ENCODE data around the gene KLHL1. TPM values are rescaled to one million over a fixed set of nuclear protein-coding genes. Genes with fewer than 3 reads are reported as not detected.
"Not testable (repeated sequence)": the region's sequence is repeated elsewhere in the genome, so short reads cannot be mapped to it uniquely, and the experiment has no call there.

Gene KLHL1
- total RNA-seq = not detected in 2 replicates

GRCh38 chr13:70108356-70109105 lies at the start of gene KLHL1:
TSS of gene KLHL1 (minus strand) at chr13:70108452. CDS start at chr13:70107699, 753 bp downstream.
- intact Hi-C loops (cut with micrococcal nuclease) = no loop called here

GRCh38 chr13:70142658-70143057 lies 34.4 kb upstream of the KLHL1 start:
- H3K27ac Mint-ChIP-seq; intact Hi-C loops (cut with micrococcal nuclease); H3K9me3 Mint-ChIP-seq; H3K36me3 Mint-ChIP-seq (ENCODE audit: low read depth); H3K4me1 Mint-ChIP-seq (ENCODE audit: low read depth); H3K4me3 Mint-ChIP-seq; H3K27me3 Mint-ChIP-seq (ENCODE audit: insufficient read depth); DNase-seq (ENCODE audit: low spot score): not testable (repeated sequence)

More at GRCh38 chr13:70108356-70109105, at the start of gene KLHL1:
- H3K4me3 Mint-ChIP-seq = no peak within 1 kb of the TSS
- no peaks in the 10 kb centered on the region for H3K36me3 Mint-ChIP-seq (ENCODE audit: low read depth)
- peaks cover 3% of the 10 kb centered on the region for H3K9me3 Mint-ChIP-seq
- no peak within 1 kb of the TSS for H3K27ac Mint-ChIP-seq
- DNase-seq (ENCODE audit: low spot score) = no peak
- no peaks in the 10 kb centered on the region for H3K27me3 Mint-ChIP-seq (ENCODE audit: insufficient read depth)
- H3K4me1 Mint-ChIP-seq (ENCODE audit: low read depth) = no peaks in the 10 kb centered on the region

- H3K36me3 Mint-ChIP-seq (ENCODE audit: low read depth) = no peaks in the 10 kb centered on the region
- H3K27me3 Mint-ChIP-seq (ENCODE audit: insufficient read depth) = no peaks in the 10 kb centered on the region
- no peak for DNase-seq (ENCODE audit: low spot score)
- H3K4me3 Mint-ChIP-seq = no peak overlapping the region
- no peak overlapping the region for H3K27ac Mint-ChIP-seq
- intact Hi-C loops (cut with micrococcal nuclease) = no loop called here
- H3K4me1 Mint-ChIP-seq (ENCODE audit: low read depth) = no peaks in the 10 kb centered on the region
- H3K9me3 Mint-ChIP-seq = peaks cover 11% of the 10 kb centered on the region
Observed at GRCh38 chr13:70128098-70128497, 19.8 kb upstream of the KLHL1 start.

GRCh38 chr13:70125693-70126092 lies 17.4 kb upstream of the KLHL1 start:
- Mint-ChIP-seq H3K27me3 (ENCODE audit: insufficient read depth) (no peaks in the 10 kb centered on the region), H3K27ac (no peak overlapping the region), H3K4me1 (ENCODE audit: low read depth) (no peaks in the 10 kb centered on the region), H3K4me3 (no peak overlapping the region), H3K36me3 (ENCODE audit: low read depth) (no peaks in the 10 kb centered on the region), H3K9me3 (peaks cover 11% of the 10 kb centered on the region)
- intact Hi-C loops (cut with micrococcal nuclease) = no loop called here
- DNase-seq (ENCODE audit: low spot score) = no peak

GRCh38 chr13:70117338-70117905 lies 9.2 kb upstream of the KLHL1 start:
- no peak overlapping the region for H3K27ac Mint-ChIP-seq
- peaks cover 3% of the 10 kb centered on the region for H3K9me3 Mint-ChIP-seq
- H3K36me3 Mint-ChIP-seq (ENCODE audit: low read depth) = no peaks in the 10 kb centered on the region
- no peak overlapping the region for H3K4me3 Mint-ChIP-seq
- H3K4me1 Mint-ChIP-seq (ENCODE audit: low read depth) = no peaks in the 10 kb centered on the region
- no peak for DNase-seq (ENCODE audit: low spot score)
- intact Hi-C loops (cut with micrococcal nuclease) = no loop called here
- no peaks in the 10 kb centered on the region for H3K27me3 Mint-ChIP-seq (ENCODE audit: insufficient read depth)

- Mint-ChIP-seq H3K27me3 (ENCODE audit: insufficient read depth) (no peaks in the 10 kb centered on the region), H3K4me3 (no peak within 1 kb of the TSS), H3K36me3 (ENCODE audit: low read depth) (no peaks in the 10 kb centered on the region), H3K27ac (no peak within 1 kb of the TSS), H3K4me1 (ENCODE audit: low read depth) (no peaks in the 10 kb centered on the region), H3K9me3 (peaks cover 3% of the 10 kb centered on the region)
- no peak for DNase-seq (ENCODE audit: low spot score)
- intact Hi-C loops (cut with micrococcal nuclease) = no loop called here
Observed at GRCh38 chr13:70107498-70108281, 562 bp downstream of the KLHL1 start, which contains the start of gene ATXN8OS. TSS of gene ATXN8OS (plus strand) at chr13:70107826.

- no peak overlapping the region for H3K4me3 Mint-ChIP-seq
- H3K36me3 Mint-ChIP-seq (ENCODE audit: low read depth) = no peaks in the 10 kb centered on the region
- DNase-seq (ENCODE audit: low spot score) = no peak
- intact Hi-C loops (cut with micrococcal nuclease) = no loop called here
- no peaks in the 10 kb centered on the region for H3K4me1 Mint-ChIP-seq (ENCODE audit: low read depth)
- H3K27ac Mint-ChIP-seq = no peak overlapping the region
- H3K9me3 Mint-ChIP-seq = peaks cover 3% of the 10 kb centered on the region
- H3K27me3 Mint-ChIP-seq (ENCODE audit: insufficient read depth) = no peaks in the 10 kb centered on the region
Observed at GRCh38 chr13:70107125-70107497, 1.1 kb downstream of the KLHL1 start.

- H3K27me3 Mint-ChIP-seq (ENCODE audit: insufficient read depth) = no peaks in the 10 kb centered on the region
- intact Hi-C loops (cut with micrococcal nuclease) = no loop called here
- no peaks in the 10 kb centered on the region for H3K36me3 Mint-ChIP-seq (ENCODE audit: low read depth)
- H3K27ac Mint-ChIP-seq = no peak overlapping the region
- no peaks in the 10 kb centered on the region for H3K4me1 Mint-ChIP-seq (ENCODE audit: low read depth)
- DNase-seq (ENCODE audit: low spot score) = no peak
- H3K9me3 Mint-ChIP-seq = no peaks in the 10 kb centered on the region
- H3K4me3 Mint-ChIP-seq = no peak overlapping the region
Observed at GRCh38 chr13:70104481-70104880, 3.8 kb downstream of the KLHL1 start.

- Mint-ChIP-seq H3K27ac (no peak overlapping the region), H3K4me1 (ENCODE audit: low read depth) (no peaks in the 10 kb centered on the region), H3K27me3 (ENCODE audit: insufficient read depth) (no peaks in the 10 kb centered on the region), H3K4me3 (no peak overlapping the region), H3K36me3 (ENCODE audit: low read depth) (no peaks in the 10 kb centered on the region), H3K9me3 (no peaks in the 10 kb centered on the region)
- intact Hi-C loops (cut with micrococcal nuclease) = no loop called here
- DNase-seq (ENCODE audit: low spot score) = no peak
Observed at GRCh38 chr13:70098669-70099068, 9.6 kb downstream of the KLHL1 start.

GRCh38 chr13:70090036-70090723 lies 18.1 kb downstream of the KLHL1 start:
- Mint-ChIP-seq H3K4me3 (no peak overlapping the region), H3K36me3 (ENCODE audit: low read depth) (no peaks in the 10 kb centered on the region), H3K4me1 (ENCODE audit: low read depth) (no peaks in the 10 kb centered on the region), H3K27me3 (ENCODE audit: insufficient read depth) (no peaks in the 10 kb centered on the region), H3K27ac (no peak overlapping the region), H3K9me3 (peaks cover 3% of the 10 kb centered on the region)
- intact Hi-C loops (cut with micrococcal nuclease) = no loop called here
- DNase-seq (ENCODE audit: low spot score) = no peak

- Mint-ChIP-seq H3K27me3 (ENCODE audit: insufficient read depth) (no peaks in the 10 kb centered on the region), H3K9me3 (peaks cover 7% of the 10 kb centered on the region), H3K36me3 (ENCODE audit: low read depth) (no peaks in the 10 kb centered on the region), H3K4me3 (no peak overlapping the region), H3K27ac (no peak overlapping the region), H3K4me1 (ENCODE audit: low read depth) (no peaks in the 10 kb centered on the region)
- intact Hi-C loops (cut with micrococcal nuclease) = no loop called here
- no peak for DNase-seq (ENCODE audit: low spot score)
Observed at GRCh38 chr13:70088926-70089325, 19.3 kb downstream of the KLHL1 start.

- H3K27me3 Mint-ChIP-seq (ENCODE audit: insufficient read depth) = no peaks in the 10 kb centered on the region
- intact Hi-C loops (cut with micrococcal nuclease) = no loop called here
- no peak for DNase-seq (ENCODE audit: low spot score)
- H3K27ac Mint-ChIP-seq = no peak overlapping the region
- no peak overlapping the region for H3K4me3 Mint-ChIP-seq
- peaks cover 7% of the 10 kb centered on the region for H3K9me3 Mint-ChIP-seq
- no peaks in the 10 kb centered on the region for H3K4me1 Mint-ChIP-seq (ENCODE audit: low read depth)
- no peaks in the 10 kb centered on the region for H3K36me3 Mint-ChIP-seq (ENCODE audit: low read depth)
Observed at GRCh38 chr13:70087247-70087646, 21.0 kb downstream of the KLHL1 start.

GRCh38 chr13:70080012-70080411 lies 28.2 kb downstream of the KLHL1 start:
- Mint-ChIP-seq H3K27ac (no peak overlapping the region), H3K4me1 (ENCODE audit: low read depth) (no peaks in the 10 kb centered on the region), H3K4me3 (no peak overlapping the region), H3K36me3 (ENCODE audit: low read depth) (no peaks in the 10 kb centered on the region), H3K9me3 (peaks cover 11% of the 10 kb centered on the region), H3K27me3 (ENCODE audit: insufficient read depth) (no peaks in the 10 kb centered on the region)
- no peak for DNase-seq (ENCODE audit: low spot score)
- intact Hi-C loops (cut with micrococcal nuclease) = no loop called here
